ENCODE results near the gene SPAAR.

GRCh38 chr9:35952526-35953191 is 43.4 kb downstream of the SPAAR start:
- TF ChIP-seq, protein P1, sequence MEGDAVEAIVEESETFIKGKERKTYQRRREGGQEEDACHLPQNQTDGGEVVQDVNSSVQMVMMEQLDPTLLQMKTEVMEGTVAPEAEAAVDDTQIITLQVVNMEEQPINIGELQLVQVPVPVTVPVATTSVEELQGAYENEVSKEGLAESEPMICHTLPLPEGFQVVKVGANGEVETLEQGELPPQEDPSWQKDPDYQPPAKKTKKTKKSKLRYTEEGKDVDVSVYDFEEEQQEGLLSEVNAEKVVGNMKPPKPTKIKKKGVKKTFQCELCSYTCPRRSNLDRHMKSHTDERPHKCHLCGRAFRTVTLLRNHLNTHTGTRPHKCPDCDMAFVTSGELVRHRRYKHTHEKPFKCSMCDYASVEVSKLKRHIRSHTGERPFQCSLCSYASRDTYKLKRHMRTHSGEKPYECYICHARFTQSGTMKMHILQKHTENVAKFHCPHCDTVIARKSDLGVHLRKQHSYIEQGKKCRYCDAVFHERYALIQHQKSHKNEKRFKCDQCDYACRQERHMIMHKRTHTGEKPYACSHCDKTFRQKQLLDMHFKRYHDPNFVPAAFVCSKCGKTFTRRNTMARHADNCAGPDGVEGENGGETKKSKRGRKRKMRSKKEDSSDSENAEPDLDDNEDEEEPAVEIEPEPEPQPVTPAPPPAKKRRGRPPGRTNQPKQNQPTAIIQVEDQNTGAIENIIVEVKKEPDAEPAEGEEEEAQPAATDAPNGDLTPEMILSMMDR (IDR thresholded peaks at IDR 0.05), result no peak
- no peak for TF ChIP-seq POLR2A (IDR thresholded peaks at IDR 0.05)
